Activated CD8-positive, alpha-beta memory T cell treated with anti-CD3 and anti-CD28 coated beads, Interleukin-2, amount 50 U/mL, for 4 hours (primary cell): Measurements from ENCODE around the gene ENDOU.
"Not testable (repeated sequence)": the region's sequence is repeated elsewhere in the genome, so short reads cannot be mapped to it uniquely, and the experiment has no call there.

Source experiments
- DNase-seq: peaks from one replicate; pipeline ENCODE4 v3.0.0-alpha.2; 2020

Gene ENDOU

GRCh38 chr12:47717046-47717442 lies 8.2 kb downstream of the ENDOU start:
- no peak for DNase-seq

GRCh38 chr12:47715877-47716548 lies 9.3 kb downstream of the ENDOU start:
- DNase-seq, result no peak

GRCh38 chr12:47715393-47715876 lies 9.9 kb downstream of the ENDOU start:
- peak; percentile 80 for DNase-seq

- DNase-seq, result no peak
Measured at GRCh38 chr12:47714826-47715386, 10.4 kb downstream of the ENDOU start.

- no peak for DNase-seq
Measured at GRCh38 chr12:47712171-47712570, 13.1 kb downstream of the ENDOU start.

GRCh38 chr12:47711448-47711847 lies 13.8 kb downstream of the ENDOU start:
- DNase-seq, result no peak

- DNase-seq, result no peak
Measured at GRCh38 chr12:47710278-47710677, 15.0 kb downstream of the ENDOU start.

- no peak for DNase-seq
Measured at GRCh38 chr12:47709671-47710070, 15.6 kb downstream of the ENDOU start.

GRCh38 chr12:47709237-47709636 lies 16.1 kb downstream of the ENDOU start:
- no peak for DNase-seq

- DNase-seq, result no peak
Measured at GRCh38 chr12:47707905-47708543, 17.3 kb downstream of the ENDOU start.

- no peak for DNase-seq
Measured at GRCh38 chr12:47707355-47707754, 17.9 kb downstream of the ENDOU start.

- peak; percentile 99 for DNase-seq
Measured at GRCh38 chr12:47705566-47706425, 19.5 kb downstream of the ENDOU start, which contains the start of gene RPAP3. Gene RPAP3 (minus strand): TSS chr12:47706030. CDS start chr12:47702840, 3,190 bp downstream.

GRCh38 chr12:47705229-47705565 lies 20.1 kb downstream of the ENDOU start:
- no peak for DNase-seq

- no peak for DNase-seq
Measured at GRCh38 chr12:47704719-47705118, 20.6 kb downstream of the ENDOU start.

GRCh38 chr12:47700263-47700662 lies 25.0 kb downstream of the ENDOU start:
- no peak for DNase-seq

GRCh38 chr12:47698631-47699030 lies 26.7 kb downstream of the ENDOU start:
- no peak for DNase-seq

GRCh38 chr12:47698055-47698454 lies 27.2 kb downstream of the ENDOU start:
- DNase-seq, result no peak

GRCh38 chr12:47689215-47689614 lies 36.1 kb downstream of the ENDOU start:
- DNase-seq, result no peak

- no peak for DNase-seq
Measured at GRCh38 chr12:47687636-47688035, 37.7 kb downstream of the ENDOU start.

GRCh38 chr12:47686645-47687240 lies 38.5 kb downstream of the ENDOU start:
- no peak for DNase-seq

GRCh38 chr12:47679785-47680184 lies 45.5 kb downstream of the ENDOU start:
- DNase-seq, result no peak

GRCh38 chr12:47672068-47672467 lies 53.2 kb downstream of the ENDOU start:
- no peak for DNase-seq

- not testable (repeated sequence) for DNase-seq
Measured at GRCh38 chr12:47667935-47668334, 57.4 kb downstream of the ENDOU start.
